H1 (cell line): ENCODE measurements around the gene AP1S3. TPM values are rescaled to one million over a fixed set of nuclear protein-coding genes. Genes with fewer than 3 reads are reported as not detected.

Experiments
- polyA plus RNA-seq, 7 experiments: library from polyadenylated mRNA; depleted of rRNA in 3 of 7; stranded (reverse) in 5 of 7; unstranded in 2 of 7; fragments of >200 nt in 5 of 7; fragments of 200-250 nt in 2 of 7; gene quantifications; 1 replicate in 5 of 7; 2 replicates in 1 of 7; 4 replicates in 1 of 7; pipeline versions ENCODE4 v1.2.1 to v1.2.3, GENCODE V29; 2011 to 2013; ENCODE audit warnings: missing spikeins in 2 of 7, mixed read lengths in 2 of 7
- total RNA-seq: library from RNA; stranded (reverse); fragmentation: NEBNext Ultra II Directional; extraction: Animal tissue kit (Norgen Biotek cat#: 25700); gene quantifications from 2 replicates; pipeline ENCODE4 v1.2.1, GENCODE V29; 2021
- TF ChIP-seq, protein P1 (sequence below): IDR thresholded peaks from 2 replicates; pipeline ENCODE4 v1.6.1; 2012; ENCODE audit warnings: low read length, inconsistent platforms

AP1S3 gene
- total and polyA plus RNA-seq, 2 of the 8 experiments (the other 6 are each of a cell fraction or from before 2014, with no cell fraction given): 3.9 to 20.2 TPM

DNA sequence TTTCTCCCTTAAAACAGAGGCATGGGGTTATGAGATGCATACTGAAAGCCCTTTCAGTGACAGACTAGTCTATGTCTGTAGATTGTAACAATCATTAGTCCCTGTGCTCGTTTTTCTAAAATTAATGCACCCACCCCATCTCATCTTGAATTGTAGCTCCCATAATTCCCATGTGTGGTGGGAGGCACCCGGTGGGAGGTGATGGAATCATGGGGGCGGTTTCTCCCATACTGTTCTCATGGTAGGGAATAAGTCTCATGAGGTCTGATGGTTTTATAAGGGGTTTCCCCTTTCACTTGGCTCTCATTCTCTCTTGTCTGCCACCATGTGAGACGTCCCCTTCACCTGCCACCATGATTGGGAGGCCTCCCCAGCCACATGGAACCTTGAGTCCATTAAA is 100.9 kb downstream of the AP1S3 start (continued):
- TF ChIP-seq, protein P1, sequence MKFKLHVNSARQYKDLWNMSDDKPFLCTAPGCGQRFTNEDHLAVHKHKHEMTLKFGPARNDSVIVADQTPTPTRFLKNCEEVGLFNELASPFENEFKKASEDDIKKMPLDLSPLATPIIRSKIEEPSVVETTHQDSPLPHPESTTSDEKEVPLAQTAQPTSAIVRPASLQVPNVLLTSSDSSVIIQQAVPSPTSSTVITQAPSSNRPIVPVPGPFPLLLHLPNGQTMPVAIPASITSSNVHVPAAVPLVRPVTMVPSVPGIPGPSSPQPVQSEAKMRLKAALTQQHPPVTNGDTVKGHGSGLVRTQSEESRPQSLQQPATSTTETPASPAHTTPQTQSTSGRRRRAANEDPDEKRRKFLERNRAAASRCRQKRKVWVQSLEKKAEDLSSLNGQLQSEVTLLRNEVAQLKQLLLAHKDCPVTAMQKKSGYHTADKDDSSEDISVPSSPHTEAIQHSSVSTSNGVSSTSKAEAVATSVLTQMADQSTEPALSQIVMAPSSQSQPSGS: no peak
